B cell (primary cell): ENCODE data around the gene TTC34.

Experiments
- EZH2 ChIP-seq: IDR thresholded peaks from 2 replicates; pipeline ENCODE4 v1.6.1; 2012; ENCODE audit warnings: borderline replicate concordance, low read depth, mild to moderate bottlenecking, moderate library complexity, low read length; ENCODE audit not compliant: insufficient read depth, poor library complexity, severe bottlenecking
- TF ChIP-seq, protein P1 (sequence below): fragments of 200-600 bp; IDR thresholded peaks from one replicate; pipeline ENCODE4 v1.8.0; 2022; ENCODE audit warnings: antibody characterized with exemption, mild to moderate bottlenecking

DNA sequence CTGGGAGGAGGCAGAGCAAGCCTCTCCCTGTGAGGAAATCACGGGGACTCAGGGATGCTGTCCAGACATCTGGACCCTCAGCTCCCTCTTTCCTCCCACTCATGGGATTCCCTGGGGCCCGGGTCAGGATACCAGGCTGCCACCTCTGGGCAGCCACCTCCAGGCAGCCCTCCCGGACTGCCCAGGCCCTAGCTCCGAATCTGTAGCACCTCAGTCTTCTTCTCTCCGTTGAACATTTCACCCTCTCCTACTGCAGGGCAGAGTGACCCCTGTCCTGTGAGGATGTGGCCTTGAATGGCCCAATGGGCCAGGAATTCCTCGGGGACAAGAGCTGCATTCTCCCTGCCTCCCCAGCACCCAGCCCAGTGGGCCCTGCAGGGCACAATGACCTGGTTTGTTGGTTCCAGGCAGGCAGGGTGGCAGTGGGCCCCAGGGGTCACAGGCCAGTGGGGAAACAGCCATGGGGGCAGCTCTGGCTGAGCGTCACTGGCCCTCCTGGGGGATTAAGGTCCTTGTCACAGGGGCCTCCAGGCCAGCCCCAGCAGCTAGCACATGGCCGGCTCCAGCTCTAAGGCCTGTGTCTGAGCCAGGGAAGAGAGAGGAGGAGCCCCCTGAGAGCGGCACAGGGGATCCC lies 9.5 kb upstream of the TTC34 start:
- TF ChIP-seq, protein P1, sequence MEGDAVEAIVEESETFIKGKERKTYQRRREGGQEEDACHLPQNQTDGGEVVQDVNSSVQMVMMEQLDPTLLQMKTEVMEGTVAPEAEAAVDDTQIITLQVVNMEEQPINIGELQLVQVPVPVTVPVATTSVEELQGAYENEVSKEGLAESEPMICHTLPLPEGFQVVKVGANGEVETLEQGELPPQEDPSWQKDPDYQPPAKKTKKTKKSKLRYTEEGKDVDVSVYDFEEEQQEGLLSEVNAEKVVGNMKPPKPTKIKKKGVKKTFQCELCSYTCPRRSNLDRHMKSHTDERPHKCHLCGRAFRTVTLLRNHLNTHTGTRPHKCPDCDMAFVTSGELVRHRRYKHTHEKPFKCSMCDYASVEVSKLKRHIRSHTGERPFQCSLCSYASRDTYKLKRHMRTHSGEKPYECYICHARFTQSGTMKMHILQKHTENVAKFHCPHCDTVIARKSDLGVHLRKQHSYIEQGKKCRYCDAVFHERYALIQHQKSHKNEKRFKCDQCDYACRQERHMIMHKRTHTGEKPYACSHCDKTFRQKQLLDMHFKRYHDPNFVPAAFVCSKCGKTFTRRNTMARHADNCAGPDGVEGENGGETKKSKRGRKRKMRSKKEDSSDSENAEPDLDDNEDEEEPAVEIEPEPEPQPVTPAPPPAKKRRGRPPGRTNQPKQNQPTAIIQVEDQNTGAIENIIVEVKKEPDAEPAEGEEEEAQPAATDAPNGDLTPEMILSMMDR, result no peak
- TF ChIP-seq EZH2, result no peak
